Natural killer cell (primary cell): Measurements from ENCODE around the gene OSM. TPM values are rescaled to one million over a fixed set of nuclear protein-coding genes. Genes with fewer than 3 reads are reported as not detected.

ENCODE experiments used
- ATAC-seq, 3 donors: fragments of 150-1000 bp in 2 of 3; fragments of 200-7000 bp in 1 of 3; cut with Tn5 transposase; 1 replicate in 1 of 3; 2 replicates in 2 of 3; pipeline ENCODE4 v1.10.0; 2021; ENCODE audit warnings: mild to moderate bottlenecking in 2 of 3, moderate library complexity in 2 of 3
- DNase-seq, 2 donors: peaks; one replicate each; pipeline versions ENCODE4 v3.0.0 to v3.0.0-alpha.2; 2013 to 2021; ENCODE audit warnings: mixed read lengths in 1 of 2
- H3K27ac ChIP-seq: one replicate; pipeline ENCODE4 v1.5.1; 2013; ENCODE audit warnings: mild to moderate bottlenecking, low read length
- H3K27me3 ChIP-seq: one replicate; pipeline ENCODE4 v1.6.1; 2013; ENCODE audit warnings: low read length; ENCODE audit not compliant: control insufficient read depth, insufficient read depth
- H3K36me3 ChIP-seq: one replicate; pipeline ENCODE4 v1.6.1; 2013; ENCODE audit warnings: low read length; ENCODE audit not compliant: control insufficient read depth, insufficient read depth
- H3K4me1 ChIP-seq: one replicate; pipeline ENCODE4 v1.6.1; 2013; ENCODE audit warnings: low read length; ENCODE audit not compliant: control insufficient read depth, insufficient read depth
- H3K4me3 ChIP-seq: one replicate; pipeline ENCODE4 v1.5.1; 2013; ENCODE audit warnings: low read length
- H3K9me3 ChIP-seq: one replicate; pipeline ENCODE4 v1.6.1; 2013; ENCODE audit warnings: low read length; ENCODE audit not compliant: control insufficient read depth, insufficient read depth
- H3K27ac Mint-ChIP-seq, 2 donors: one replicate each; pipeline ENCODE4 v1.8.0; 2022; ENCODE audit warnings: mild to moderate bottlenecking in 2 of 2, mixed read lengths in 2 of 2, moderate library complexity in 1 of 2
- H3K27me3 Mint-ChIP-seq, 2 donors: one replicate each; pipeline ENCODE4 v1.8.0; 2022; ENCODE audit warnings: low read depth in 2 of 2, mixed read lengths in 2 of 2
- H3K36me3 Mint-ChIP-seq: one replicate; pipeline ENCODE4 v1.8.0; 2022; ENCODE audit warnings: mixed read lengths
- H3K4me1 Mint-ChIP-seq, 2 donors: one replicate each; pipeline ENCODE4 v1.8.0; 2022; ENCODE audit warnings: mixed read lengths in 2 of 2
- H3K4me3 Mint-ChIP-seq: one replicate; pipeline ENCODE4 v1.8.0; 2022; ENCODE audit warnings: mild to moderate bottlenecking, moderate library complexity, mixed read lengths
- H3K9me3 Mint-ChIP-seq, 2 donors: one replicate each; pipeline ENCODE4 v1.8.0; 2022; ENCODE audit warnings: mixed read lengths in 2 of 2
- WGBS: methylation state at CpG from one replicate; pipeline ENCODE4 v1.1.7; 2013; ENCODE audit warnings: missing lambda C conversion rate; ENCODE audit not compliant: insufficient coverage; 5-methylcytosine and 5-hydroxymethylcytosine counted together
- intact Hi-C: fragments of 100-400 bp; cut with micrococcal nuclease; formaldehyde crosslinking; loops from one replicate; pipeline ENCODE4 v1.14.2; 2022
- total RNA-seq, 4 donors: library from RNA; stranded (reverse); fragments of 120-200 nt in 1 of 4; gene quantifications; one replicate each; pipeline versions ENCODE4 v1.2.3 to v1.2.4, GENCODE V29; 2013 to 2022
- TF ChIP-seq, protein P1 (sequence below): fragments of 200-600 bp; IDR thresholded peaks from one replicate; pipeline ENCODE4 v1.8.0; 2022; ENCODE audit warnings: antibody characterized with exemption

OSM gene
- total RNA-seq, 3 donors from 2014 or later (not counting 1 experiment from before 2014, with no cell fraction given) = 17.4 to 142 (median 18.1) TPM

DNA sequence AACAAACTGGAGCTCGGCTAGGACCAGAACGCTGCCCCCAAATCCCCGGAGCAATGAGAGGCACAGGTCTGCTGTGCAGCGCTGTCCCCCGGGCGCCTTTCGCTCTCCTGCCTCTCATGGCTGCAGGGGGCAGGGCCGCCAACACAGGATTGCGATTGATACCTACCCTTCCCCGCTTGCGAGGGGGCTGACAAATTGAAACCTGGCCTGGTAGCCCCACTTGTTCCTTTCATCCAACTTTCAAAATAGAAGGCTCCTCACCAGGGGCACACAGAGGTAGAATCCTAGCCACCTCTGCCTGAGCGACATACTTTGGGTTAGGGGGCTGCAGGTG lies 23.3 kb upstream of the OSM start:
- intact Hi-C loops = loop anchor here (2.0 to 5.0 kb wide), 2 partner anchors 37 to 43 kb away; partner anchors contain the start of genes LIF and TBC1D10A
- ATAC-seq (peak; percentile 27 to 38 (median 30)), DNase-seq (no peak)
- Mint-ChIP-seq H3K36me3 (no peaks in the 10 kb centered on the region), H3K4me1 (peaks cover 19 to 39% of the 10 kb centered on the region in 2 donors), H3K9me3 (no peaks in the 10 kb centered on the region), H3K27ac (peak overlapping the region; percentile 86 to 88), H3K4me3 (peak overlapping the region; percentile 92), H3K27me3 (no peaks in the 10 kb centered on the region)
- TF ChIP-seq, protein P1, sequence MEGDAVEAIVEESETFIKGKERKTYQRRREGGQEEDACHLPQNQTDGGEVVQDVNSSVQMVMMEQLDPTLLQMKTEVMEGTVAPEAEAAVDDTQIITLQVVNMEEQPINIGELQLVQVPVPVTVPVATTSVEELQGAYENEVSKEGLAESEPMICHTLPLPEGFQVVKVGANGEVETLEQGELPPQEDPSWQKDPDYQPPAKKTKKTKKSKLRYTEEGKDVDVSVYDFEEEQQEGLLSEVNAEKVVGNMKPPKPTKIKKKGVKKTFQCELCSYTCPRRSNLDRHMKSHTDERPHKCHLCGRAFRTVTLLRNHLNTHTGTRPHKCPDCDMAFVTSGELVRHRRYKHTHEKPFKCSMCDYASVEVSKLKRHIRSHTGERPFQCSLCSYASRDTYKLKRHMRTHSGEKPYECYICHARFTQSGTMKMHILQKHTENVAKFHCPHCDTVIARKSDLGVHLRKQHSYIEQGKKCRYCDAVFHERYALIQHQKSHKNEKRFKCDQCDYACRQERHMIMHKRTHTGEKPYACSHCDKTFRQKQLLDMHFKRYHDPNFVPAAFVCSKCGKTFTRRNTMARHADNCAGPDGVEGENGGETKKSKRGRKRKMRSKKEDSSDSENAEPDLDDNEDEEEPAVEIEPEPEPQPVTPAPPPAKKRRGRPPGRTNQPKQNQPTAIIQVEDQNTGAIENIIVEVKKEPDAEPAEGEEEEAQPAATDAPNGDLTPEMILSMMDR = no peak
- H3K27me3 ChIP-seq = no peaks in the 10 kb centered on the region
- H3K27ac ChIP-seq = peak overlapping the region; percentile 66
- H3K4me3 ChIP-seq = peak overlapping the region; percentile 68
- 13% methylated on average over 12 of the region's 12 CpGs for WGBS
- peaks cover 29% of the 10 kb centered on the region for H3K36me3 ChIP-seq
- peaks cover 43% of the 10 kb centered on the region for H3K4me1 ChIP-seq
- no peaks in the 10 kb centered on the region for H3K9me3 ChIP-seq

DNA sequence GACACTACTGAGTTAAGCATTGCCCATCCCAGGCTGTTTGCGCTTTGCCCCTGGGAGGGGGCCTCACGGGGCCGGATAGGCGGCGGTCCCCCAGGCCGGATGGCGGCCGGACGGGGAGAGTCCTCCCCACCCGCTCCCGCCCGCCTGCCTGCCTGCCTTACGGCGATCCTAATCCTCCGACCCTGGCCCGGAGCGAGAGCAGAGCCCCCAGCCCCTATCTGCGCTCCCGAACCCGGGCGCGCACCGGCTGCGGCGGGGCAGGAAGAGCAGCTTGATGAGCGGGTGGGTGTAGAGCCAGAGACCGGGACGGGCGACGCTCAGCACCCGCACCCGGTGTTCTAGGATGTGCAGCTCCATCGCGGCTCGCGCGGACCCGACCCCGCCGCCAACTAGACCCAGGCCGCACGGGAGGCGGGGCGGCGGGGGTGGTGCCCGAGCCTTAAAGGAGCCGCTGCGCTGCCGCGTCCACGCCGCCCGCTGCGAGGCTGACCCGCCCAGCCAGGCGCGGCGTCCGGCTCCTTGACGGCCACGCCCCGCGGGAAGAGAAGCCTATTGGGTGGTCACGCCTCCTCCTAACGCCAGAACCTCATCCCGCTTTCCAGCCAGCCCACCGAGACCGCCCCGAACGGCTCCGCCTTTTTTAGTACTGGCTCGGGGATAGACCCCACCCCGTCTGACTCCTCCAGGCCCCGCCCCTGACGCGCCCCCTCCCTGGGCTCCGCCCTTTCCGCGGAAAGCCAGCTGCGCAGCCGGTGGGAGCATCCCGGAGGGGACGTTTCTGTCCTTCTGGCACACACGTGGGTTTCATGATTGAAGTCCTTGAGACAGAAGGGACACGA lies 22.7 kb upstream of the OSM start, which contains the start of gene CASTOR1:
CASTOR1 (minus strand) TSS at position 365 of the 839 bp plus-strand sequence; CDS start at position 357, 8 bp downstream.
- ATAC-seq = peak; percentile 80 to 83 (median 81)

DNA sequence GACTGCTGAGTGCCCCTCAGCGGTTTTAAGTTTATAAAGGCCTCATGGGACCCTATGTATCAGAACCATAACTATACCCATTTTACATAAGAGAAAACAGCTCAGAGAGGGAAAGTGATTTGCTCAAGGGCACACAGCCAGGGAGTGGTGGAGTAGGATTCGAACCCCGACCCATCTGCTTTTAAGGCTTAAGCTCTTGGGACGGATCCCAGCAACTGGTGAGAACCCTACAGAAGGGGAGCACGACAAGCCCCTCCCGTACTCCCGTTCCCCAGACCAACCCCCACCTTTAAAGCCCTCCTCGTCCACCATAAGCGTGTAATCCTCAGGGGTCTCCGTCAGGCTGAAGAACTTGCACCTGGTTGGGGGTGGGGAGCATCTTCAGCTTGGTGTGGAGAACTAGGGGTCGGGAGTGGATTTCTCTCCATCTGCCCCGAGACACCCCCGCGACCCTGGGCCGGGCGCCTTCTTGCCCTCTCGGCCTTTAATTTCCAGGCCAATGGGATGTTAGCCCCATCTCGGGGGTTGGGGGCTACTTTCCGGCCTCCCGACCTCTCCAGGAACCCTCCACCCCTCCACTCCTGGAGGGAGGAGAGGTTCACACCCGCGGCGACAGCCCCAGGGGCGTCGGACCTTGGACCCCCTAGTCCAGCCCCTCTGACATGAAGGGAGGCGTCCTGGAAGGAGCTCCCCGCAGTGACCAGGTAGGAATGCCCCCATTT lies 21.9 kb upstream of the OSM start:
- Histone ChIP-seq H3K4me3 (peak overlapping the region; percentile 68), H3K36me3 (peaks cover 15% of the 10 kb centered on the region), H3K9me3 (no peaks in the 10 kb centered on the region), H3K4me1 (peaks cover 43% of the 10 kb centered on the region), H3K27ac (peak overlapping the region; percentile 58), H3K27me3 (no peaks in the 10 kb centered on the region)
- intact Hi-C loops = loop anchor here (2.0 to 5.0 kb wide), 2 partner anchors 38 to 41 kb away; partner anchors contain the start of genes LIF and TBC1D10A
- Mint-ChIP-seq H3K4me1 (peaks cover 19 to 39% of the 10 kb centered on the region in 2 donors), H3K9me3 (no peaks in the 10 kb centered on the region), H3K4me3 (peak overlapping the region; percentile 92), H3K27me3 (no peaks in the 10 kb centered on the region), H3K27ac (peak overlapping the region; percentile 67 to 88), H3K36me3 (no peaks in the 10 kb centered on the region)
- ATAC-seq (no peak), DNase-seq (peak in 1 of 2 donors; percentile 45)
- WGBS = 22% methylated on average over 25 of the region's 27 CpGs
- TF ChIP-seq, protein P1 = no peak

More for the DNA sequence above, 22.7 kb upstream of the OSM start, which contains the start of gene CASTOR1:
- TF ChIP-seq, protein P1 = no peak
- Histone ChIP-seq H3K4me1 (peaks cover 43% of the 10 kb centered on the region), H3K36me3 (peaks cover 23% of the 10 kb centered on the region), H3K9me3 (no peaks in the 10 kb centered on the region), H3K27ac (peak within 1 kb of the TSS; percentile 66), H3K27me3 (no peaks in the 10 kb centered on the region), H3K4me3 (peak within 1 kb of the TSS; percentile 68)
- no peaks in the 10 kb centered on the region for H3K36me3 Mint-ChIP-seq
- under 1% methylated on average over 85 of the region's 85 CpGs for WGBS
- H3K4me1 Mint-ChIP-seq = peaks cover 19 to 39% of the 10 kb centered on the region in 2 donors
- no peaks in the 10 kb centered on the region for H3K27me3 Mint-ChIP-seq
- H3K27ac Mint-ChIP-seq = peak within 1 kb of the TSS; percentile 86 to 88
- peak; percentile 81 to 90 for DNase-seq
- peak within 1 kb of the TSS; percentile 92 for H3K4me3 Mint-ChIP-seq
- intact Hi-C loops = loop anchor here (2.0 to 5.0 kb wide), 2 partner anchors 37 to 42 kb away; partner anchors contain the start of genes LIF and TBC1D10A
- H3K9me3 Mint-ChIP-seq = no peaks in the 10 kb centered on the region
